ENCODE data around the gene RACGAP1.

GRCh38 chr12:50014342-50014741 is 11.0 kb downstream of the RACGAP1 start:
- TF ChIP-seq, protein P1, sequence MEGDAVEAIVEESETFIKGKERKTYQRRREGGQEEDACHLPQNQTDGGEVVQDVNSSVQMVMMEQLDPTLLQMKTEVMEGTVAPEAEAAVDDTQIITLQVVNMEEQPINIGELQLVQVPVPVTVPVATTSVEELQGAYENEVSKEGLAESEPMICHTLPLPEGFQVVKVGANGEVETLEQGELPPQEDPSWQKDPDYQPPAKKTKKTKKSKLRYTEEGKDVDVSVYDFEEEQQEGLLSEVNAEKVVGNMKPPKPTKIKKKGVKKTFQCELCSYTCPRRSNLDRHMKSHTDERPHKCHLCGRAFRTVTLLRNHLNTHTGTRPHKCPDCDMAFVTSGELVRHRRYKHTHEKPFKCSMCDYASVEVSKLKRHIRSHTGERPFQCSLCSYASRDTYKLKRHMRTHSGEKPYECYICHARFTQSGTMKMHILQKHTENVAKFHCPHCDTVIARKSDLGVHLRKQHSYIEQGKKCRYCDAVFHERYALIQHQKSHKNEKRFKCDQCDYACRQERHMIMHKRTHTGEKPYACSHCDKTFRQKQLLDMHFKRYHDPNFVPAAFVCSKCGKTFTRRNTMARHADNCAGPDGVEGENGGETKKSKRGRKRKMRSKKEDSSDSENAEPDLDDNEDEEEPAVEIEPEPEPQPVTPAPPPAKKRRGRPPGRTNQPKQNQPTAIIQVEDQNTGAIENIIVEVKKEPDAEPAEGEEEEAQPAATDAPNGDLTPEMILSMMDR (IDR thresholded peaks at IDR 0.05), result no peak
- no peak for TF ChIP-seq POLR2A (IDR thresholded peaks at IDR 0.05)
